IMR-90 (cell line): ENCODE results near the gene RMI2. TPM values are rescaled to one million over a fixed set of nuclear protein-coding genes. Genes with fewer than 3 reads are reported as not detected.

Source experiments
- ATAC-seq: fragments of 200-7000 bp; cut with Tn5 transposase; 2 replicates; pipeline ENCODE4 v1.9.1; 2020; ENCODE audit warnings: low read depth, mild to moderate bottlenecking, moderate library complexity
- BruUV-seq: library from RNA; stranded (reverse); fragments of 400-500 nt; replicated peaks from 2 replicates; lab custom pipeline; 2021; lab: Mats Ljungman, UMichigan
- CTCF ChIA-PET: fragments of 300-600 bp; formaldehyde crosslinking; extraction: SDS; loops from one replicate; lab custom pipeline; 2021; ENCODE audit warnings: antibody characterized with exemption; lab: Yijun Ruan, JAX
- POLR2A ChIA-PET: fragments of 300-600 bp; sonication (Branson Sonifier 250); formaldehyde crosslinking; loops from one replicate; lab custom pipeline; 2022; ENCODE audit warnings: antibody characterized with exemption; ENCODE audit not compliant: unreplicated experiment; lab: Charles Lee
- DNase-seq: peaks from one replicate; pipeline ENCODE4 v3.0.0; 2013
- H2AFZ ChIP-seq: replicated peaks from 2 replicates; pipeline ENCODE3; 2013; ENCODE audit warnings: low read length, mild to moderate bottlenecking; ENCODE audit not compliant: poor library complexity
- H2AK5ac ChIP-seq: 2 replicates; pipeline ENCODE4 v1.6.1; 2013; ENCODE audit warnings: low read depth, low read length, inconsistent platforms
- H2AK9ac ChIP-seq: replicated peaks from 2 replicates; pipeline ENCODE3; 2013; ENCODE audit warnings: mild to moderate bottlenecking, low read depth, low read length, moderate library complexity; ENCODE audit not compliant: poor library complexity
- H2BK120ac ChIP-seq: 2 replicates; pipeline ENCODE4 v1.6.1; 2013; ENCODE audit warnings: low read depth, low read length, inconsistent platforms
- H2BK15ac ChIP-seq: 3 replicates; pipeline ENCODE4 v1.6.1; 2013; ENCODE audit warnings: low read depth, low read length, inconsistent platforms
- H2BK20ac ChIP-seq: 2 replicates; pipeline ENCODE4 v1.6.1; 2013; ENCODE audit warnings: low read depth, mild to moderate bottlenecking, inconsistent platforms, low read length, moderate library complexity
- H2BK5ac ChIP-seq: 2 replicates; pipeline ENCODE4 v1.6.1; 2013; ENCODE audit warnings: mild to moderate bottlenecking, low read depth, low read length, inconsistent platforms; ENCODE audit not compliant: poor library complexity, severe bottlenecking
- H3K14ac ChIP-seq: replicated peaks from 2 replicates; pipeline ENCODE4 v1.6.1; 2013; ENCODE audit warnings: low read depth, low read length, inconsistent platforms
- H3K18ac ChIP-seq: 2 replicates; pipeline ENCODE4 v1.6.1; 2013; ENCODE audit warnings: low read depth, low read length, control low read depth
- H3K23ac ChIP-seq: 2 replicates; pipeline ENCODE4 v1.6.1; 2013; ENCODE audit warnings: low read depth, low read length, inconsistent platforms
- H3K27ac ChIP-seq: 2 replicates; pipeline ENCODE4 v1.5.1; 2013; ENCODE audit warnings: mild to moderate bottlenecking, control low read depth, low read length; ENCODE audit not compliant: insufficient read depth
- H3K27me3 ChIP-seq: 2 replicates; pipeline ENCODE4 v1.6.1; 2013; ENCODE audit warnings: low read length; ENCODE audit not compliant: control insufficient read depth, insufficient read depth
- H3K36me3 ChIP-seq: 2 replicates; pipeline ENCODE4 v1.6.1; 2013; ENCODE audit warnings: low read length, mixed read lengths; ENCODE audit not compliant: control insufficient read depth, insufficient read depth
- H3K4ac ChIP-seq: 2 replicates; pipeline ENCODE4 v1.6.1; 2013; ENCODE audit warnings: low read depth, low read length, inconsistent platforms
- H3K4me1 ChIP-seq: 2 replicates; pipeline ENCODE4 v1.6.1; 2013; ENCODE audit warnings: low read length, mixed read lengths; ENCODE audit not compliant: control insufficient read depth, insufficient read depth
- H3K4me2 ChIP-seq: 2 replicates; pipeline ENCODE4 v1.6.1; 2013; ENCODE audit warnings: low read depth, mild to moderate bottlenecking, control low read depth, low read length, moderate library complexity
- H3K4me3 ChIP-seq: 2 replicates; pipeline ENCODE4 v1.5.1; 2013; ENCODE audit warnings: low read depth, mild to moderate bottlenecking, control low read depth, low read length, moderate library complexity; ENCODE audit not compliant: insufficient read depth
- H3K56ac ChIP-seq: 2 replicates; pipeline ENCODE4 v1.6.1; 2013; ENCODE audit warnings: low read length, inconsistent platforms; ENCODE audit not compliant: insufficient read depth; ENCODE audit errors: extremely low read depth
- H3K79me1 ChIP-seq, 2 experiments: 2 replicates each; pipeline ENCODE4 v1.6.1; 2013; ENCODE audit warnings: low read length in 2 of 2, inconsistent platforms in 1 of 2, low read depth in 1 of 2
- H3K9ac ChIP-seq: 2 replicates; pipeline ENCODE4 v1.6.1; 2013; ENCODE audit warnings: low read depth, low read length, control low read depth
- H3K9me1 ChIP-seq: 2 replicates; pipeline ENCODE4 v1.6.1; 2013; ENCODE audit warnings: low read length, inconsistent platforms; ENCODE audit not compliant: insufficient read depth
- H3K9me3 ChIP-seq: 2 replicates; pipeline ENCODE4 v1.6.1; 2013; ENCODE audit warnings: low read length; ENCODE audit not compliant: control insufficient read depth, insufficient read depth
- H4K20me1 ChIP-seq: 2 replicates; pipeline ENCODE4 v1.6.1; 2013; ENCODE audit warnings: low read length, inconsistent platforms; ENCODE audit not compliant: insufficient read depth
- H4K5ac ChIP-seq: 2 replicates; pipeline ENCODE4 v1.6.1; 2013; ENCODE audit warnings: mild to moderate bottlenecking, low read depth, low read length, control low read depth
- H4K8ac ChIP-seq, 2 experiments: 2 replicates each; pipeline ENCODE4 v1.6.1; 2013; ENCODE audit warnings: low read depth in 2 of 2, low read length in 2 of 2, control low read depth in 1 of 2, inconsistent platforms in 1 of 2
- H4K91ac ChIP-seq: 2 replicates; pipeline ENCODE4 v1.6.1; 2013; ENCODE audit warnings: low read depth, low read length, inconsistent platforms; ENCODE audit not compliant: insufficient read depth
- BHLHE40 ChIP-seq: fragments of 150-350 bp; IDR thresholded peaks from 2 replicates; pipeline ENCODE4 v1.6.1; 2016; ENCODE audit warnings: mild to moderate bottlenecking, low read depth, low read length
- CEBPB ChIP-seq: IDR thresholded peaks from 2 replicates; pipeline ENCODE4 v1.6.1; 2012; ENCODE audit warnings: low read depth, low read length, improper control_type of control experiment
- CHD1 ChIP-seq: IDR thresholded peaks from 2 replicates; pipeline ENCODE4 v1.6.1; 2012; ENCODE audit warnings: low read depth, low read length, improper control_type of control experiment
- ELK1 ChIP-seq: fragments of 150-350 bp; IDR thresholded peaks from 2 replicates; pipeline ENCODE4 v1.6.1; 2016; ENCODE audit warnings: low read depth, mild to moderate bottlenecking, low read length, moderate library complexity, borderline replicate concordance
- FOS ChIP-seq: fragments of 150-350 bp; IDR thresholded peaks from 2 replicates; pipeline ENCODE4 v1.6.1; 2016; ENCODE audit warnings: low read depth, low read length
- MAFK ChIP-seq: IDR thresholded peaks from 2 replicates; pipeline ENCODE4 v1.6.1; 2012; ENCODE audit warnings: low read depth, low read length, improper control_type of control experiment
- MAZ ChIP-seq: IDR thresholded peaks from 2 replicates; pipeline ENCODE4 v1.6.1; 2012; ENCODE audit warnings: low read depth, mild to moderate bottlenecking, low read length, improper control_type of control experiment, moderate library complexity, borderline replicate concordance
- MXI1 ChIP-seq: IDR thresholded peaks from 2 replicates; pipeline ENCODE4 v1.6.1; 2012; ENCODE audit warnings: low read depth, mild to moderate bottlenecking, low read length, moderate library complexity, borderline replicate concordance
- NFE2L2 ChIP-seq: fragments of 150-350 bp; IDR thresholded peaks from 2 replicates; pipeline ENCODE4 v1.6.1; 2016; ENCODE audit warnings: low read depth, mild to moderate bottlenecking, low read length
- POLR2A ChIP-seq: IDR thresholded peaks from 2 replicates; pipeline ENCODE4 v1.6.1; 2012; ENCODE audit warnings: mild to moderate bottlenecking, low read depth, low read length
- RAD21 ChIP-seq: IDR thresholded peaks from 2 replicates; pipeline ENCODE4 v1.6.1; 2012; ENCODE audit warnings: low read length, improper control_type of control experiment
- RCOR1 ChIP-seq: IDR thresholded peaks from 2 replicates; pipeline ENCODE4 v1.6.1; 2012; ENCODE audit warnings: mild to moderate bottlenecking, low read length, improper control_type of control experiment; ENCODE audit not compliant: insufficient replicate concordance
- RFX5 ChIP-seq: IDR thresholded peaks from 2 replicates; pipeline ENCODE4 v1.8.0; 2012; ENCODE audit warnings: low read depth, mild to moderate bottlenecking, low read length, moderate library complexity
- SMC3 ChIP-seq: fragments of 150-350 bp; IDR thresholded peaks from 2 replicates; pipeline ENCODE4 v1.6.1; 2016; ENCODE audit warnings: low read depth, mild to moderate bottlenecking, antibody characterized with exemption, low read length, moderate library complexity
- USF2 ChIP-seq: fragments of 150-350 bp; IDR thresholded peaks from 2 replicates; pipeline ENCODE4 v1.6.1; 2017; ENCODE audit warnings: mild to moderate bottlenecking, antibody characterized with exemption, low read length, low read depth
- WGBS, 2 experiments: methylation state at CpG; one replicate each; pipeline versions ENCODE4 v1.1.5 to v1.1.7; 2013; ENCODE audit warnings: missing lambda C conversion rate in 2 of 2; ENCODE audit not compliant: insufficient read length in 1 of 2; ENCODE audit errors: extremely low coverage in 2 of 2; 5-methylcytosine and 5-hydroxymethylcytosine counted together
- dilution Hi-C: fragments of 300-500 bp; cut with HindIII; formaldehyde crosslinking; loops from one replicate; pipeline ENCODE4 v1.14.3; 2018; ENCODE audit warnings: low sequenced_read_pairs; ENCODE audit not compliant: unreplicated experiment
- in situ Hi-C: fragments of 300-500 bp; cut with MboI; formaldehyde crosslinking; loops from 3 replicates; pipeline ENCODE4 v1.14.3; 2019; ENCODE audit warnings: low sequenced_read_pairs, inconsistent platforms, mixed read lengths
- intact Hi-C: fragments of 100-400 bp; cut with micrococcal nuclease; formaldehyde crosslinking; loops from 2 replicates; pipeline ENCODE4 v1.10.0; 2022
- polyA plus RNA-seq, 3 experiments: library from polyadenylated mRNA; depleted of rRNA; stranded (reverse); fragments of >200 nt; gene quantifications; 2 replicates each; pipeline ENCODE4 v1.2.3, GENCODE V29; 2012; ENCODE audit warnings: low replicate concordance in 1 of 3
- total RNA-seq: library from RNA; depleted of rRNA; stranded (reverse); fragments of >200 nt; gene quantifications from 2 replicates; pipeline ENCODE4 v1.2.3, GENCODE V29; 2012
- TF ChIP-seq, protein P1 (sequence below): conservative IDR thresholded peaks from 2 replicates; pipeline ENCODE4 v1.5.1; 2012; ENCODE audit warnings: mild to moderate bottlenecking, low read depth, low read length, improper control_type of control experiment

The RMI2 gene
- total and polyA plus RNA-seq, 2 of the 4 experiments (the other 2 are of a cell fraction): 3.2 to 5.6 TPM

DNA sequence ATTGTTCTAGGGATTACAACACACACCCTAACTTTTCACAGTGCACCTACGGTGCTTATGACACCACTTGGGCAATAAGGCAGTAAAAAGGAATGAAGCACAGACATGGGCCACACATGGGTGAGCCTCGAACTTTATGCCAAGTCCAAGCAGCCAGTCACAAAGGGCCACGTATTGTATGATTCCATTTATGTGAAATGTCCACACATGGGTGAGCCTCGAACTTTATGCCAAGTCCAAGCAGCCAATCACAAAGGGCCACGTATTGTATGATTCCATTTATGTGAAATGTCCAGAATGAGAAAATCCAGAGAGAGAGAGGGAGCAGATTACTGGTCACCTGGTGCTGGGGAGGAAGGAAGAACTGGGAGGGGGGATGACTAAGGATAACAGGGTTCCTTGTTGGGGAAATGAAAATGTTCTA is 22.2 kb downstream of the RMI2 start:
- Histone ChIP-seq H4K8ac (no peak overlapping the region), H2AFZ (no peak overlapping the region), H2BK120ac (no peak overlapping the region), H3K9ac (no peak overlapping the region), H3K9me3 (no peaks in the 10 kb centered on the region), H3K4me1 (peaks cover 13% of the 10 kb centered on the region), H4K20me1 (no peaks in the 10 kb centered on the region), H2BK20ac (no peak overlapping the region), H3K27me3 (no peaks in the 10 kb centered on the region), H4K5ac (no peak overlapping the region), H3K79me1 (no peaks in the 10 kb centered on the region; a peak in 1 of 4 replicates), H3K4me2 (no peak overlapping the region), H2BK5ac (no peak overlapping the region), H3K27ac (no peak overlapping the region), H2BK15ac (no peak overlapping the region; the same call in 2 of the 3 replicates), H3K9me1 (0 out of 2 replicates have a peak, but pooled peaks cover 4% of the 10 kb centered on the region), H3K14ac (no peak overlapping the region), H4K91ac (no peak overlapping the region), H3K23ac (no peak overlapping the region), H3K18ac (no peak overlapping the region), H3K4me3 (no peak overlapping the region), H2AK5ac (no peak overlapping the region), H3K36me3 (no peaks in the 10 kb centered on the region), H2AK9ac (no peak overlapping the region), H3K4ac (no peak overlapping the region), H3K56ac (no peak overlapping the region)
- BruUV-seq: no TSS peak
- intact Hi-C loops (no loop called here), dilution Hi-C loops (no loop called here), in situ Hi-C loops (no loop called here)
- CTCF ChIA-PET: interaction anchor here (0.6 kb wide), 1 partner anchor 597 kb away, joined by 3 read pairs; no protein-coding TSS in a partner anchor
- DNase-seq: no peak
- TF ChIP-seq RFX5: no peak
- no peak for TF ChIP-seq MXI1
- TF ChIP-seq, protein P1, sequence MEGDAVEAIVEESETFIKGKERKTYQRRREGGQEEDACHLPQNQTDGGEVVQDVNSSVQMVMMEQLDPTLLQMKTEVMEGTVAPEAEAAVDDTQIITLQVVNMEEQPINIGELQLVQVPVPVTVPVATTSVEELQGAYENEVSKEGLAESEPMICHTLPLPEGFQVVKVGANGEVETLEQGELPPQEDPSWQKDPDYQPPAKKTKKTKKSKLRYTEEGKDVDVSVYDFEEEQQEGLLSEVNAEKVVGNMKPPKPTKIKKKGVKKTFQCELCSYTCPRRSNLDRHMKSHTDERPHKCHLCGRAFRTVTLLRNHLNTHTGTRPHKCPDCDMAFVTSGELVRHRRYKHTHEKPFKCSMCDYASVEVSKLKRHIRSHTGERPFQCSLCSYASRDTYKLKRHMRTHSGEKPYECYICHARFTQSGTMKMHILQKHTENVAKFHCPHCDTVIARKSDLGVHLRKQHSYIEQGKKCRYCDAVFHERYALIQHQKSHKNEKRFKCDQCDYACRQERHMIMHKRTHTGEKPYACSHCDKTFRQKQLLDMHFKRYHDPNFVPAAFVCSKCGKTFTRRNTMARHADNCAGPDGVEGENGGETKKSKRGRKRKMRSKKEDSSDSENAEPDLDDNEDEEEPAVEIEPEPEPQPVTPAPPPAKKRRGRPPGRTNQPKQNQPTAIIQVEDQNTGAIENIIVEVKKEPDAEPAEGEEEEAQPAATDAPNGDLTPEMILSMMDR: no peak
- no peak for TF ChIP-seq USF2
- TF ChIP-seq ELK1: no peak
- TF ChIP-seq NFE2L2: no peak
- TF ChIP-seq MAZ: no peak
- no peak for TF ChIP-seq RCOR1
- TF ChIP-seq CEBPB: no peak
- no peak for TF ChIP-seq MAFK
- no peak for TF ChIP-seq FOS
- no peak for TF ChIP-seq RAD21
- no peak for TF ChIP-seq BHLHE40
- TF ChIP-seq CHD1: no peak
- TF ChIP-seq POLR2A: no peak
- no peak for TF ChIP-seq SMC3
- POLR2A ChIA-PET: no interaction called here
- ATAC-seq: no peak
- 90% methylated on average over 5 of the region's 5 CpGs; no CpG with 5 or more reads in 1 of the 2 experiments for WGBS, 2 experiments
